Esophagus squamous epithelium (tissue), 4 donors: ENCODE results near the gene FHL5.

Source experiments
- POLR2A ChIP-seq, 4 donors: fragments of 450-650 bp; IDR thresholded peaks; one replicate each; pipeline ENCODE4 v1.6.1; 2017; ENCODE audit warnings: antibody characterized with exemption in 4 of 4, mild to moderate bottlenecking in 4 of 4, moderate library complexity in 3 of 4
- TF ChIP-seq, protein P1 (sequence below), 6 experiments: fragments of 450-650 bp in 4 of 6; fragments of 200-600 bp in 2 of 6; sonication (generic) in 2 of 6; IDR thresholded peaks; one replicate each; pipeline ENCODE4 v1.5.1; 2016 to 2019; ENCODE audit warnings: antibody characterized with exemption in 6 of 6, mild to moderate bottlenecking in 4 of 6, moderate library complexity in 4 of 6

DNA sequence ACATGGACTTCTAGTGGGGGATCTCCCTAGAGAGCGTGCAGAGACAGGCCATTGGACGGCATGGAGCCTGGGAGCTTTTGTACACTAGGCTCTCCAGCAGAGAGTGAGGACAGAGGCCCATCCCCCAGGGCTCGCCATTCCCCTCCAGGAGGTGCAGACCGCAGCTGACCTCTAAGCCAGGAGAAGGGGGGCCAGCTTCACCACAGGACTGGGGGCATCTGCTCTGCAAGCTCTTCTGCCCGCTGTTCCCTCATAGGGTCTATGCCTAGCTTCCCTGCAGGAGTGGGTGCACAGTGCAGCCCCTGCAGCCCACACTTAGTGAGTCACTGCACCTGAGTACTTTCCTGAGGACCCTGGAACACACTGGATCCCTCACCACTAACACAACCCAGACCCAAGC is 94.4 kb downstream of the FHL5 start:
- TF ChIP-seq, protein P1, sequence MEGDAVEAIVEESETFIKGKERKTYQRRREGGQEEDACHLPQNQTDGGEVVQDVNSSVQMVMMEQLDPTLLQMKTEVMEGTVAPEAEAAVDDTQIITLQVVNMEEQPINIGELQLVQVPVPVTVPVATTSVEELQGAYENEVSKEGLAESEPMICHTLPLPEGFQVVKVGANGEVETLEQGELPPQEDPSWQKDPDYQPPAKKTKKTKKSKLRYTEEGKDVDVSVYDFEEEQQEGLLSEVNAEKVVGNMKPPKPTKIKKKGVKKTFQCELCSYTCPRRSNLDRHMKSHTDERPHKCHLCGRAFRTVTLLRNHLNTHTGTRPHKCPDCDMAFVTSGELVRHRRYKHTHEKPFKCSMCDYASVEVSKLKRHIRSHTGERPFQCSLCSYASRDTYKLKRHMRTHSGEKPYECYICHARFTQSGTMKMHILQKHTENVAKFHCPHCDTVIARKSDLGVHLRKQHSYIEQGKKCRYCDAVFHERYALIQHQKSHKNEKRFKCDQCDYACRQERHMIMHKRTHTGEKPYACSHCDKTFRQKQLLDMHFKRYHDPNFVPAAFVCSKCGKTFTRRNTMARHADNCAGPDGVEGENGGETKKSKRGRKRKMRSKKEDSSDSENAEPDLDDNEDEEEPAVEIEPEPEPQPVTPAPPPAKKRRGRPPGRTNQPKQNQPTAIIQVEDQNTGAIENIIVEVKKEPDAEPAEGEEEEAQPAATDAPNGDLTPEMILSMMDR (IDR thresholded peaks at IDR 0.05): no peak
- no peak for TF ChIP-seq POLR2A (IDR thresholded peaks at IDR 0.05)
